Effector memory CD4-positive, alpha-beta T cell (primary cell): ENCODE measurements around the gene AGMO.

Experiments
- DNase-seq, 3 donors: peaks; one replicate each; pipeline ENCODE4 v3.0.0-alpha.2; 2020
- H3K27ac ChIP-seq: 2 replicates; pipeline ENCODE4 v1.7.0; 2013; ENCODE audit warnings: mild to moderate bottlenecking, low read length, moderate library complexity; ENCODE audit not compliant: insufficient read depth, poor library complexity, severe bottlenecking
- H3K27me3 ChIP-seq: replicated peaks from 2 replicates; pipeline ENCODE4 v1.7.0; 2013; ENCODE audit warnings: mild to moderate bottlenecking, low read length; ENCODE audit not compliant: insufficient read depth, control insufficient read depth, poor library complexity, severe bottlenecking
- H3K36me3 ChIP-seq: 2 replicates; pipeline ENCODE4 v1.7.0; 2013; ENCODE audit warnings: mild to moderate bottlenecking, low read length, moderate library complexity; ENCODE audit not compliant: control insufficient read depth, insufficient read depth
- H3K4me1 ChIP-seq: 2 replicates; pipeline ENCODE4 v1.7.0; 2013; ENCODE audit warnings: low read length, mild to moderate bottlenecking; ENCODE audit not compliant: control insufficient read depth, insufficient read depth, poor library complexity, severe bottlenecking
- H3K4me3 ChIP-seq: 2 replicates; pipeline ENCODE4 v1.7.0; 2013; ENCODE audit warnings: low read length, low read depth, mild to moderate bottlenecking; ENCODE audit not compliant: insufficient read depth, poor library complexity, severe bottlenecking
- H3K9me3 ChIP-seq: 2 replicates; pipeline ENCODE4 v1.7.0; 2013; ENCODE audit warnings: mild to moderate bottlenecking, low read length, moderate library complexity; ENCODE audit not compliant: control insufficient read depth

AGMO gene

GRCh38 chr7:15424468-15424867 lies 137.3 kb downstream of the AGMO start:
- no peak for DNase-seq
- H3K4me1 ChIP-seq: no peaks in the 10 kb centered on the region
- H3K27me3 ChIP-seq: no peaks in the 10 kb centered on the region
- no peaks in the 10 kb centered on the region for H3K36me3 ChIP-seq
- H3K27ac ChIP-seq: no peak overlapping the region
- no peak overlapping the region for H3K4me3 ChIP-seq
- H3K9me3 ChIP-seq: peaks cover 4% of the 10 kb centered on the region

- no peaks in the 10 kb centered on the region for H3K27me3 ChIP-seq
- DNase-seq: no peak
- no peaks in the 10 kb centered on the region for H3K36me3 ChIP-seq
- H3K4me3 ChIP-seq: no peak overlapping the region
- H3K27ac ChIP-seq: no peak overlapping the region
- H3K9me3 ChIP-seq: peaks cover 4% of the 10 kb centered on the region
- no peaks in the 10 kb centered on the region for H3K4me1 ChIP-seq
Measured at GRCh38 chr7:15419596-15419995, 142.2 kb downstream of the AGMO start.

- Histone ChIP-seq H3K27me3 (no peaks in the 10 kb centered on the region), H3K27ac (no peak overlapping the region), H3K9me3 (no peaks in the 10 kb centered on the region), H3K36me3 (no peaks in the 10 kb centered on the region), H3K4me3 (no peak overlapping the region), H3K4me1 (no peaks in the 10 kb centered on the region)
- no peak for DNase-seq
Measured at GRCh38 chr7:15418264-15418663, 143.6 kb downstream of the AGMO start.

- Histone ChIP-seq H3K4me1 (no peaks in the 10 kb centered on the region), H3K36me3 (no peaks in the 10 kb centered on the region), H3K27ac (no peak overlapping the region)
Measured at GRCh38 chr7:15417341-15417988, 144.3 kb downstream of the AGMO start.

GRCh38 chr7:15411019-15411418 lies 150.8 kb downstream of the AGMO start:
- H3K27ac ChIP-seq: no peak overlapping the region
- no peaks in the 10 kb centered on the region for H3K4me1 ChIP-seq
- no peak for DNase-seq
- no peak overlapping the region for H3K4me3 ChIP-seq
- no peaks in the 10 kb centered on the region for H3K36me3 ChIP-seq
- H3K27me3 ChIP-seq: no peaks in the 10 kb centered on the region
- no peaks in the 10 kb centered on the region for H3K9me3 ChIP-seq

More at GRCh38 chr7:15417341-15417988, 144.3 kb downstream of the AGMO start:
- no peak for DNase-seq
- Histone ChIP-seq H3K27me3 (no peaks in the 10 kb centered on the region), H3K4me3 (no peak overlapping the region), H3K9me3 (no peaks in the 10 kb centered on the region)

GRCh38 chr7:15407910-15408309 lies 153.9 kb downstream of the AGMO start:
- no peak overlapping the region for H3K4me3 ChIP-seq
- H3K36me3 ChIP-seq: no peaks in the 10 kb centered on the region
- H3K9me3 ChIP-seq: no peaks in the 10 kb centered on the region
- no peaks in the 10 kb centered on the region for H3K4me1 ChIP-seq
- DNase-seq: no peak
- no peak overlapping the region for H3K27ac ChIP-seq
- no peaks in the 10 kb centered on the region for H3K27me3 ChIP-seq

- no peaks in the 10 kb centered on the region for H3K9me3 ChIP-seq
- DNase-seq: no peak
- H3K4me3 ChIP-seq: no peak overlapping the region
Measured at GRCh38 chr7:15403751-15404150, 158.1 kb downstream of the AGMO start.

GRCh38 chr7:15403315-15403714 lies 158.5 kb downstream of the AGMO start:
- Histone ChIP-seq H3K4me1 (no peaks in the 10 kb centered on the region), H3K9me3 (no peaks in the 10 kb centered on the region), H3K4me3 (no peak overlapping the region), H3K27ac (no peak overlapping the region), H3K36me3 (no peaks in the 10 kb centered on the region), H3K27me3 (no peaks in the 10 kb centered on the region)
- DNase-seq: no peak

More at GRCh38 chr7:15403751-15404150, 158.1 kb downstream of the AGMO start:
- Histone ChIP-seq H3K27me3 (no peaks in the 10 kb centered on the region), H3K36me3 (no peaks in the 10 kb centered on the region), H3K27ac (no peak overlapping the region), H3K4me1 (no peaks in the 10 kb centered on the region)

GRCh38 chr7:15402436-15403136 lies 159.2 kb downstream of the AGMO start:
- no peak for DNase-seq
- Histone ChIP-seq H3K9me3 (no peaks in the 10 kb centered on the region), H3K36me3 (no peaks in the 10 kb centered on the region), H3K27me3 (no peaks in the 10 kb centered on the region), H3K27ac (no peak overlapping the region), H3K4me1 (no peaks in the 10 kb centered on the region), H3K4me3 (no peak overlapping the region)

GRCh38 chr7:15400440-15400839 lies 161.4 kb downstream of the AGMO start:
- H3K4me1 ChIP-seq: no peaks in the 10 kb centered on the region
- H3K27ac ChIP-seq: no peak overlapping the region
- H3K27me3 ChIP-seq: no peaks in the 10 kb centered on the region
- no peaks in the 10 kb centered on the region for H3K36me3 ChIP-seq
- no peaks in the 10 kb centered on the region for H3K9me3 ChIP-seq
- DNase-seq: no peak
- no peak overlapping the region for H3K4me3 ChIP-seq
